Measurements from ENCODE around the gene DENND2A. TPM values are rescaled to one million over a fixed set of nuclear protein-coding genes. Genes with fewer than 3 reads are reported as not detected.

The DENND2A gene
- total and polyA plus RNA-seq, 2 experiments from 2014 or later = 6.7 to 8.4 TPM

GRCh38 chr7:140591180-140591902 is 49.3 kb downstream of the DENND2A start:
- WGBS (ENCODE audit: low lambda C conversion rate, missing lambda C conversion rate) = 76% methylated on average over 3 of the region's 3 CpGs
- Histone ChIP-seq H3K4me2 (no peak overlapping the region), H3K4me3 (no peak overlapping the region), H3K27me3 (no peaks in the 10 kb centered on the region), H3K36me3 (replicated peaks; ENCODE audit: insufficient read depth, low read depth) (no peaks in the 10 kb centered on the region), H4K20me1 (ENCODE audit: insufficient read depth, poor library complexity, severe bottlenecking) (no peaks in the 10 kb centered on the region), H2AFZ (no peak overlapping the region), H3K79me2 (no peaks in the 10 kb centered on the region), H3K9me2 (replicated peaks; ENCODE audit: insufficient read depth) (no peaks in the 10 kb centered on the region), H3K9me3 (ENCODE audit: low read depth) (no peaks in the 10 kb centered on the region), H3K27ac (no peak overlapping the region), H3K4me1 (ENCODE audit: insufficient read depth) (no peaks in the 10 kb centered on the region)
- DNase-seq (ENCODE audit: low spot score) = no peak
- TF ChIP-seq CTCF (IDR thresholded peaks at IDR 0.05; ENCODE audit: poor library complexity) (no peak), EZH2phosphoT487 (IDR thresholded peaks at IDR 0.05; ENCODE audit: low read depth, severe bottlenecking, unreplicated experiment) (no peak), EZH2 (IDR thresholded peaks at IDR 0.05; ENCODE audit: borderline replicate concordance) (no peak)

- H3K4me3 ChIP-seq = no peak overlapping the region
- H3K27ac ChIP-seq = no peak overlapping the region
- DNase-seq (ENCODE audit: low spot score) = no peak
- H3K79me2 ChIP-seq = no peaks in the 10 kb centered on the region
- no peaks in the 10 kb centered on the region for H3K4me1 ChIP-seq (ENCODE audit: insufficient read depth)
- TF ChIP-seq EZH2 (IDR thresholded peaks at IDR 0.05; ENCODE audit: borderline replicate concordance) (no peak), CTCF (IDR thresholded peaks at IDR 0.05; ENCODE audit: poor library complexity) (no peak), EZH2phosphoT487 (IDR thresholded peaks at IDR 0.05; ENCODE audit: low read depth, severe bottlenecking, unreplicated experiment) (no peak)
- no peaks in the 10 kb centered on the region for H3K9me2 ChIP-seq (replicated peaks; ENCODE audit: insufficient read depth)
- H3K36me3 ChIP-seq (replicated peaks; ENCODE audit: insufficient read depth, low read depth) = no peaks in the 10 kb centered on the region
- no peaks in the 10 kb centered on the region for H3K9me3 ChIP-seq (ENCODE audit: low read depth)
- 96% methylated on average over 9 of the region's 9 CpGs for WGBS (ENCODE audit: low lambda C conversion rate, missing lambda C conversion rate)
- no peak overlapping the region for H2AFZ ChIP-seq
- no peaks in the 10 kb centered on the region for H3K27me3 ChIP-seq
- no peak overlapping the region for H3K4me2 ChIP-seq
- no peaks in the 10 kb centered on the region for H4K20me1 ChIP-seq (ENCODE audit: insufficient read depth, poor library complexity, severe bottlenecking)
Measured at GRCh38 chr7:140587243-140587642, 53.4 kb downstream of the DENND2A start.

- WGBS (ENCODE audit: low lambda C conversion rate, missing lambda C conversion rate) = 99% methylated on average over 3 of the region's 3 CpGs
- DNase-seq (ENCODE audit: low spot score) = no peak
- Histone ChIP-seq H4K20me1 (ENCODE audit: insufficient read depth, poor library complexity, severe bottlenecking) (no peaks in the 10 kb centered on the region), H3K4me3 (no peak overlapping the region), H3K4me1 (ENCODE audit: insufficient read depth) (no peaks in the 10 kb centered on the region), H3K9me3 (ENCODE audit: low read depth) (no peaks in the 10 kb centered on the region), H3K9me2 (replicated peaks; ENCODE audit: insufficient read depth) (no peaks in the 10 kb centered on the region), H3K79me2 (no peaks in the 10 kb centered on the region), H3K36me3 (replicated peaks; ENCODE audit: insufficient read depth, low read depth) (no peaks in the 10 kb centered on the region), H3K27me3 (no peaks in the 10 kb centered on the region), H3K27ac (no peak overlapping the region), H2AFZ (no peak overlapping the region), H3K4me2 (no peak overlapping the region)
- no peak for TF ChIP-seq CTCF (IDR thresholded peaks at IDR 0.05; ENCODE audit: poor library complexity)
- TF ChIP-seq EZH2 (IDR thresholded peaks at IDR 0.05; ENCODE audit: borderline replicate concordance) = no peak
- TF ChIP-seq EZH2phosphoT487 (IDR thresholded peaks at IDR 0.05; ENCODE audit: low read depth, severe bottlenecking, unreplicated experiment) = no peak
Measured at GRCh38 chr7:140586516-140586915, 54.1 kb downstream of the DENND2A start.

Measured in hepatocyte (in vitro differentiated cells).